D721Med (cell line): ENCODE data around the gene UNC5B.

Source experiments
- DNase-seq: peaks from one replicate; pipeline ENCODE4 v3.0.0; 2011; ENCODE audit warnings: low spot score; ENCODE audit not compliant: insufficient read length
- FAIRE-seq: peaks from 2 replicates; lab custom pipeline; 2011; peaks lifted over from hg19 to GRCh38; lab: Jason Lieb, UNC
- TF ChIP-seq, protein P1 (sequence below): IDR thresholded peaks from 2 replicates; pipeline ENCODE4 v1.5.1; 2012; ENCODE audit warnings: mild to moderate bottlenecking, control low read depth; ENCODE audit not compliant: insufficient read depth; ENCODE audit errors: missing control alignments

Gene UNC5B

DNA sequence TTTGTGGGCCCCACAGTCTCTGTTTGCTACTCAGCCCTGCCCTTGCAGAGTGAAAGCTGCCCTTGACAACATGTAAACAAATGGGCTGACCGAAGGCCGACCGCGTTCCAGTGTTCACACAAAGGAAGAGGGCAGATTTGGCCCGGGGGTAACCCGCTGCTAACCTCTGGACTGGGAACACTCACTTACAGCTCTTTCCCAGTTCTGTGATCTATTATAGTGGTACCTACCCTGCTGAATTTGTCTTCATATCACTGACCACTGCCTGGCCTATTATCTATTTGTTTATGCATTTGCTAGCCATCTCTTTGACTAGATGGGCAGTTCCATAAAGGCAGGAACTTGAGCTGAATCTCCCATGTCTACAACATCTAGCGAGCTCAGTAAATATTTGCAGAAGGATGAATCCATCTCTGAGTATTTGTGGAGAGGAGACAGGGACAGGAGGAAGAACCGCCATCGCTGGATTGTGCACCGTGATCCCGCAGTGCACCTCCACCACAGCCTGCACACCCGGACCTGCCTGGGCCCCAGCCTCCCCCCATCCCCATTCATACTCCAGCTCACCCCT is 121.9 kb downstream of the UNC5B start:
- FAIRE-seq: no peak
- TF ChIP-seq, protein P1, sequence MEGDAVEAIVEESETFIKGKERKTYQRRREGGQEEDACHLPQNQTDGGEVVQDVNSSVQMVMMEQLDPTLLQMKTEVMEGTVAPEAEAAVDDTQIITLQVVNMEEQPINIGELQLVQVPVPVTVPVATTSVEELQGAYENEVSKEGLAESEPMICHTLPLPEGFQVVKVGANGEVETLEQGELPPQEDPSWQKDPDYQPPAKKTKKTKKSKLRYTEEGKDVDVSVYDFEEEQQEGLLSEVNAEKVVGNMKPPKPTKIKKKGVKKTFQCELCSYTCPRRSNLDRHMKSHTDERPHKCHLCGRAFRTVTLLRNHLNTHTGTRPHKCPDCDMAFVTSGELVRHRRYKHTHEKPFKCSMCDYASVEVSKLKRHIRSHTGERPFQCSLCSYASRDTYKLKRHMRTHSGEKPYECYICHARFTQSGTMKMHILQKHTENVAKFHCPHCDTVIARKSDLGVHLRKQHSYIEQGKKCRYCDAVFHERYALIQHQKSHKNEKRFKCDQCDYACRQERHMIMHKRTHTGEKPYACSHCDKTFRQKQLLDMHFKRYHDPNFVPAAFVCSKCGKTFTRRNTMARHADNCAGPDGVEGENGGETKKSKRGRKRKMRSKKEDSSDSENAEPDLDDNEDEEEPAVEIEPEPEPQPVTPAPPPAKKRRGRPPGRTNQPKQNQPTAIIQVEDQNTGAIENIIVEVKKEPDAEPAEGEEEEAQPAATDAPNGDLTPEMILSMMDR: no peak
- no peak for DNase-seq

GRCh38 chr10:71335173-71335708 is 122.9 kb downstream of the UNC5B start:
- no peak for FAIRE-seq

DNA sequence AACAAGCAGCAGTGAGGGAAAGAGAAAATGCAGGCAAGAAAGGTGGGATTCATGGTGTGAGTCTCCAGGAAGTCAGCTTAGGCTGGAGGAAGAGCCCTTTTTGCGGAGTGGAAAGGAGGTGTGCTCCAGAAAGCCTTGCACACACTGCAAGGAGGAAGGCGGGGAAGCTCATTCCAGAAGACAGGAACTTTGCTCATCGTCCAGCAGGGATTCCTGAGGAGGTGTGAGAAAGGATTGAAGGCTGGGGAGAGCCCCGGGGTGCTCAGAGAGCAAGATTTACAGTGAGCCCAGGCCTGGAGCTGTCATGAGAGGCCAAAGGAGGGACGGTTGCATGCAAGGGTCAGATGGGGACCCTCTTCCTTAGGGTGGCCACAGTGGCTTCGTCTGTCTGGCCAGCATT is 124.3 kb downstream of the UNC5B start:
- DNase-seq (no peak), FAIRE-seq (no peak)
- TF ChIP-seq, protein P1: no peak

More at GRCh38 chr10:71335173-71335708, 122.9 kb downstream of the UNC5B start:
- DNase-seq: no peak
- TF ChIP-seq, protein P1: no peak

DNA sequence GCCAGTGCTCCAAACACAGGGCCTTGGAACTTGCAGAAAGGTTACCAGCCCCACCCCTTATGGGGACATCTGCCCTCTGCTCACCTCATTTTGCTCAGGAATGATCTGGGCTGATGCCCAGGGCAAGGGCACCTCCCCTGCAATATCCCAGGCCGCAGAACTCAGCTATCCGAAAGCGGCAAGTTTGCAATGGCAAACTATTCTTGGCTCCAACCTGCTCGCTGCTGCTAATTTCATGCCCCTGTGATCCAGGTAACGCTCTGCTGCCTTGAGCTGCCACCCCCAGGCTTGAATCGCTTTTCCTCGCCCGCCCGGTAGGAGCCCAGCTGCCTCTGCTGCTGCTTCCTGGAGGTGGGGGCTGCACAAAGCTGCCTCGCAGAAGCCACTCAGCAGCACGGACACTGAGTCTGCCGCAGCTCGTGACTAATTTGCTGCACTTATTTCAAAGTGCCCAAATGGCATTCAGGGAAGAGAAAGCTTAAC is 124.9 kb downstream of the UNC5B start:
- no peak for DNase-seq
- TF ChIP-seq, protein P1: no peak
- FAIRE-seq: no peak

- no peak for FAIRE-seq
- no peak for DNase-seq
- TF ChIP-seq, protein P1: no peak
These were observed 126.5 kb downstream of the UNC5B start for GRCh38 chr10:71338728-71339495.

DNA sequence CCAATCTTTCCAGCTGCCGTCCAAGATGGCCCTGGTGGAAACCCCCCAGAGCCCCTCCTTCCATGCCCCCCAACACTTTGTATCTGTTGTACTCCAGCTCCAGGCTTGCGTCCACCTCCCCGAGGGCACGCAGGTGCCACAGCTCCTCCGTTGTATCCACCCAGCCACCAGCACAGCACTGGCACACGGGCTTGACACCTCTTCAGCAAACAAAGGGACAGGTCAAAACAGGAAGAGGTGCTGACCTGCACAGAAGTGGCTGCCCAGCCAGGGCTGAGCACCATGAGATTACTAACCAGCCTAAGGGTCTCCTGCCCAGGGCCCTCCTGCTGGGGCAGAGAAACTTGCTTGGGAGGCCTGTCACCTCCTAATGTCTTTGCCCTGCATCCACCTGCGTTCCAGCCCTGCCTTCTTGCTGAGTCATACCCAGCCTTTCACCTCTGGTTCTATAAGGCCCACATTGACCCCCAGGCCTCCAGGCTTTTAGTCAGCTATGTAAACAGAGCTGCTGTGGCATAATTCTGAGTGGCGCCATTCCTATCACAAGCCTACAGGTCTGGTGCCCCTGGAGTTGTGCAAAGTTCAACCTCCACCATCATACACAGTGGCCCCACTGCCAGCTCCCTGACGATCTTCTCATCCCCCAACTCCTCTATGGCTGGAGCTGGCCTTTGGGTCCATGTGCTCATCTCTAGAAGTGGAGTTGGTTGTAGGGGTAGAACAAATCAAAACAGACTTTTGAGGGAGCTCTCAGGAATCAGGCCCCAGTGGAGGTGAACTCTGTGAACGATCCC is 127.6 kb downstream of the UNC5B start:
- DNase-seq (no peak), FAIRE-seq (no peak)
- TF ChIP-seq, protein P1: no peak
